HEK293T (cell line): Measurements from ENCODE around the gene CLCN3.

ENCODE experiments used
- CTCF ChIA-PET: fragments of 350-600 bp; formaldehyde crosslinking; extraction: SDS; loops from one replicate; lab custom pipeline; 2021; ENCODE audit warnings: antibody characterized with exemption, inconsistent platforms; lab: Yijun Ruan, JAX
- POLR2A ChIA-PET: fragments of 350-600 bp; formaldehyde crosslinking; extraction: SDS; loops from one replicate; lab custom pipeline; 2020; ENCODE audit warnings: antibody characterized with exemption, inconsistent platforms; lab: Yijun Ruan, JAX
- DNase-seq: peaks from one replicate; pipeline ENCODE4 v3.0.0; 2012; ENCODE audit warnings: mixed read lengths; ENCODE audit errors: extremely low spot score
- ARNT ChIP-seq: fragments of 450-650 bp; IDR thresholded peaks from 2 replicates; pipeline ENCODE4 v1.6.1; 2017; ENCODE audit warnings: mild to moderate bottlenecking
- BHLHE40 ChIP-seq: fragments of 450-650 bp; IDR thresholded peaks from 2 replicates; pipeline ENCODE4 v1.6.1; 2016; ENCODE audit warnings: mild to moderate bottlenecking, moderate library complexity, borderline replicate concordance
- CTBP1 ChIP-seq: fragments of 450-650 bp; IDR thresholded peaks from 2 replicates; pipeline ENCODE4 v1.6.1; 2016; ENCODE audit warnings: borderline replicate concordance
- ELF4 ChIP-seq: fragments of 450-650 bp; IDR thresholded peaks from 2 replicates; pipeline ENCODE4 v1.6.1; 2017; ENCODE audit warnings: antibody characterized with exemption
- FOXA1 ChIP-seq: fragments of 450-650 bp; IDR thresholded peaks from 2 replicates; pipeline ENCODE4 v1.6.1; 2016; ENCODE audit warnings: mild to moderate bottlenecking
- FOXK2 ChIP-seq: fragments of 450-650 bp; IDR thresholded peaks from 2 replicates; pipeline ENCODE4 v1.6.1; 2016; ENCODE audit warnings: mild to moderate bottlenecking
- FOXM1 ChIP-seq: fragments of 450-650 bp; IDR thresholded peaks from 2 replicates; pipeline ENCODE4 v1.6.1; 2017; ENCODE audit warnings: mild to moderate bottlenecking, borderline replicate concordance
- HDGF ChIP-seq: fragments of 450-650 bp; IDR thresholded peaks from 2 replicates; pipeline ENCODE4 v1.6.1; 2017; ENCODE audit warnings: antibody characterized with exemption, borderline replicate concordance
- L3MBTL2 ChIP-seq: fragments of 450-650 bp; conservative IDR thresholded peaks from 2 replicates; pipeline ENCODE4 v1.6.1; 2016; ENCODE audit warnings: mild to moderate bottlenecking
- LEF1 ChIP-seq: fragments of 450-650 bp; IDR thresholded peaks from 2 replicates; pipeline ENCODE4 v1.6.1; 2017; ENCODE audit warnings: mild to moderate bottlenecking, borderline replicate concordance
- NFRKB ChIP-seq: fragments of 450-650 bp; IDR thresholded peaks from 2 replicates; pipeline ENCODE4 v1.6.1; 2016; ENCODE audit warnings: mild to moderate bottlenecking, moderate library complexity
- PKNOX1 ChIP-seq: fragments of 450-650 bp; IDR thresholded peaks from 2 replicates; pipeline ENCODE4 v1.6.1; 2016
- SP1 ChIP-seq: fragments of 450-650 bp; IDR thresholded peaks from 2 replicates; pipeline ENCODE4 v1.6.1; 2017
- SUZ12 ChIP-seq: fragments of 450-650 bp; IDR thresholded peaks from 2 replicates; pipeline ENCODE4 v1.6.1; 2016; ENCODE audit warnings: mild to moderate bottlenecking
- TARDBP ChIP-seq: fragments of 450-650 bp; IDR thresholded peaks from 2 replicates; pipeline ENCODE4 v1.6.1; 2016
- ZNF384 ChIP-seq: fragments of 450-650 bp; IDR thresholded peaks from 2 replicates; pipeline ENCODE4 v1.6.1; 2016

Gene CLCN3

DNA sequence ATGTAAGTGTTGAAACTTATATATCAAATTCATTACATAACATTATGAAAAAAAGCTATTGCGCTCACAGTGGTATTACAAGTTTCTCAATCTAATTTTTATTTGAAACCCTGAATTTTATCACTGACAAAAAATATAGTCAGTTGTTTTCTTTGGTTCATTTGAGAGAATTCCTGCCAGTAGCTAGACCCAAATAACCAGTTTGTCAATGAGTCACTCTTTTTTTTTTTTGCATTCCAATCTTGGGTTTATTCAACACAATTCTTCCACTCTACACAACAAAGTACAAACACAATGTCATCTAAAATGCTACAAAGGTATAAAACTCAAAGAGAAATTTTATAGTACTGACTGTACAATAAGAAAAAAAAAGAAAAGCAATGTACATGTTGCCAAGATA is 124.2 kb downstream of the CLCN3 start:
- TF ChIP-seq FOXM1 = no peak
- no peak for TF ChIP-seq SP1
- TF ChIP-seq L3MBTL2 = no peak
- no peak for TF ChIP-seq LEF1
- CTCF ChIA-PET = no interaction called here
- POLR2A ChIA-PET = interaction anchor here (0.7 kb wide), 1 partner anchor 177 kb away, joined by 3 read pairs; no protein-coding TSS in a partner anchor

DNA sequence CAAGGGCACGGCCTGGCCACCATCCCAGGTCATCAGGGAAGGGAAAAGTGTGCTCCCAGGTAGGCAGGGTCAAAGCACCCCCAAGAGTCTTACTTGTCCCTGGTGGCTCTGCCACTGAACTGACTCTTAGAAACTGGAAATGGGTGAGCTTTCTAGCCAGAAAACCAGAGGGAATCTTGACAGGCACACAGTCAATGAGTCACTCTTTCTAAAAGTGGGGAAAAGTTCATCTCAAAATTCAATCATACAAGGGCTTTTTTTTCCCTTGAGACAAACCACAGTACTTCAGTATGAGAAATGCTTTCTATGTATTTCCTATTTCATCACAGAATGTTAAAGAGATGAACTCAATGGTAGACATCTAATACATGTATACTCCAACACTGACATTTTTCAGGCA is 124.9 kb downstream of the CLCN3 start:
- POLR2A ChIA-PET = no interaction called here
- CTCF ChIA-PET = no interaction called here
- TF ChIP-seq FOXK2 = no peak
- TF ChIP-seq L3MBTL2 = no peak
- TF ChIP-seq FOXA1 = no peak
- no peak for DNase-seq

More for the DNA sequence above, 124.2 kb downstream of the CLCN3 start:
- DNase-seq = no peak

DNA sequence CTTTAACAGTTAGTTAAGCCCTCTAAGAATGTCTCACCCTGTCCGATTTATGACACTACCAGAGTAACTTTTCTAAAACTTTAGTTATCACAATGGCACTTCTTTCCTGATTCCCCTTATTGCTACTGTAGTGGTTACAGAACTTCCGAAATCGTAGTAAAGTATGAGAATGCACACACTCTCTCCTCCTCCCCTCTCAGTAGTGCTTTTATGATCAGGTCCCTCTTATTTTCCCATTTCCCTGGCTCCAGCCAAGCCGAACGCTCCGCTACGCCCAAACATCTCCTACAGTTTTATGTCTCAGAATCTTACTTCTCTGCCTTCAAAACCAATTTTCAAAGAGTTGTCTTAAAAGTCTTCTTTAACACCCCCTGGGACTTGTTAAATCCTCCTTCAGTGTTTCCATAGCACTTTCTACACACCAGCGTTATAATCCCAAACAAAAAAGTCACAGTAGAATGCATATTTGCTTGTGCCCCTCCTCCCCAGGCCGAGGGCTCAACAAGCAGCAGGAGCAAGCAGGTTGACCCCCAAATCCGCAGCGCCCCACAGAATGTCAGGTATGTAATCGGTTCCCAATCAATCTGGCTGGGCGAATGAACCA is 136.7 kb downstream of the CLCN3 start:
- no peak for DNase-seq
- CTCF ChIA-PET = interaction anchor here (0.5 to 1.0 kb wide), 3 partner anchors 15 to 137 kb away, joined by 3 to 4 read pairs (median 4); partner anchors contain the start of gene CLCN3
- TF ChIP-seq ELF4 = no peak
- no peak for TF ChIP-seq NFRKB
- no peak for TF ChIP-seq SUZ12
- no peak for TF ChIP-seq SP1
- POLR2A ChIA-PET = interaction anchor here (0.7 to 1.2 kb wide), 7 partner anchors 8 to 144 kb away, joined by 3 to 10 read pairs (median 5); partner anchors contain the start of genes CLCN3 and NEK1

GRCh38 chr4:169757575-169758184 is 137.3 kb downstream of the CLCN3 start, which contains the start of gene HPF1:
HPF1 (minus strand) TSS chr4:169757944; CDS start chr4:169757877, 67 bp downstream.
- POLR2A ChIA-PET = interaction anchor here (0.7 to 1.2 kb wide), 8 partner anchors 8 to 349 kb away, joined by 3 to 10 read pairs (median 4); partner anchors contain the start of genes CLCN3 and NEK1

GRCh38 chr4:169758401-169758962 is 138.1 kb downstream of the CLCN3 start:
- POLR2A ChIA-PET = no interaction called here
- DNase-seq = no peak
- no peak for TF ChIP-seq HDGF

More at GRCh38 chr4:169757575-169758184, 137.3 kb downstream of the CLCN3 start, which contains the start of gene HPF1:
- CTCF ChIA-PET = interaction anchor here (0.7 to 1.0 kb wide), 2 partner anchors 34 to 138 kb away, joined by 3 to 4 read pairs; partner anchors contain the start of gene CLCN3
- DNase-seq = peak; percentile 95
- TF ChIP-seq BHLHE40 (no peak), CTBP1 (no peak), SP1 (0 out of 2 replicates have a peak, but pooled peaks have one; percentile 25), SUZ12 (no peak), FOXK2 (no peak), ELF4 (peak; percentile 70; the same call in 1 of the 2 replicates), L3MBTL2 (peak; percentile 30; the same call in 1 of the 2 replicates), NFRKB (no peak)

DNA sequence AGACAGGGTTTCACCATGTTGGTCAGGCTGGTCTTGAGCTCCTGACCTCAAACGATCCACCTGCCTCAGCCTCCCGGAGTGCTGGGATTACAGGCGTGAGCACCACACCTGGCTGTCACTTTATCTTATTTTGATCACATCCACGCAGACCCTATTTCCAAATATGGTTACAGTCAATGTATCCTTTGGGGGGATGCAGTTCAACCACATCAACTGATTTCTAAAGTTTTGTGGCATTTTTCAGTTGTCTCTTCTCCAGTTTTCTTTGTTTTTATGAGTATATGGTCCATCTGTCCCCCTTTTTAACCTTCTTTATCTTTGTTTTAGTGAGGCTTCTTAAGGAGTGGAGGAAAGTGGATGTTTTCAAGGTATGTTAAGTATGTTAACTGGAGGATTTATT is 141.5 kb downstream of the CLCN3 start:
- TF ChIP-seq NFRKB (no peak), CTBP1 (no peak), FOXM1 (no peak), FOXA1 (no peak), ZNF384 (no peak), FOXK2 (no peak), LEF1 (no peak), SUZ12 (no peak), PKNOX1 (no peak), HDGF (no peak), SP1 (no peak), BHLHE40 (no peak), L3MBTL2 (no peak), ELF4 (no peak), TARDBP (no peak), ARNT (no peak)
- ChIA-PET CTCF (no interaction called here), POLR2A (no interaction called here)
- no peak for DNase-seq

More at GRCh38 chr4:169758401-169758962, 138.1 kb downstream of the CLCN3 start:
- CTCF ChIA-PET = no interaction called here

- ChIA-PET POLR2A (interaction anchor here (1.0 kb wide), 1 partner anchor 8 kb away, joined by 5 read pairs; the partner anchor contains the start of gene HPF1), CTCF (no interaction called here)
- TF ChIP-seq NFRKB (no peak), FOXA1 (no peak), SP1 (no peak), SUZ12 (no peak), BHLHE40 (no peak), FOXK2 (no peak), PKNOX1 (no peak)
- no peak for DNase-seq
These were observed 145.5 kb downstream of the CLCN3 start for GRCh38 chr4:169765835-169766234.
